Mononuclear cell (primary cell): ENCODE results near the gene PRKD3. TPM values are rescaled to one million over a fixed set of nuclear protein-coding genes. Genes with fewer than 3 reads are reported as not detected.
A peak's percentile ranks its signal among the peaks of the same experiment; 100 is the strongest.

Experiments
- H3K27me3 ChIP-seq: 2 replicates; pipeline ENCODE4 v1.6.0; 2011; ENCODE audit warnings: low read length, control low read depth; ENCODE audit not compliant: insufficient read depth
- H3K4me1 ChIP-seq: 2 replicates; pipeline ENCODE4 v1.5.1; 2011; ENCODE audit warnings: mild to moderate bottlenecking, low read length, control low read depth; ENCODE audit not compliant: insufficient read depth
- H3K4me3 ChIP-seq: 2 replicates; pipeline ENCODE4 v1.5.1; 2011; ENCODE audit warnings: mild to moderate bottlenecking, low read length, moderate library complexity
- H3K9me3 ChIP-seq: 2 replicates; pipeline ENCODE4 v1.5.1; 2011; ENCODE audit warnings: low read depth, mild to moderate bottlenecking, control low read depth, low read length
- total RNA-seq: library from RNA; depleted of rRNA; stranded (reverse); fragments of >200 nt; gene quantifications from one replicate; pipeline ENCODE4 v1.2.3, GENCODE V29; 2012

Gene PRKD3
- total RNA-seq, 1 donor: 67.9 TPM

- H3K4me3 ChIP-seq: no peak overlapping the region
- H3K9me3 ChIP-seq: no peaks in the 10 kb centered on the region
- H3K27me3 ChIP-seq: peaks cover 14% of the 10 kb centered on the region
- peaks cover 16% of the 10 kb centered on the region for H3K4me1 ChIP-seq
These were observed 29.9 kb upstream of the PRKD3 start for GRCh38 chr2:37354531-37354930.

GRCh38 chr2:37350034-37350433 is 25.4 kb upstream of the PRKD3 start:
- Histone ChIP-seq H3K9me3 (no peaks in the 10 kb centered on the region), H3K27me3 (peaks cover 3% of the 10 kb centered on the region), H3K4me3 (no peak overlapping the region), H3K4me1 (peaks cover 53% of the 10 kb centered on the region)

- no peak overlapping the region for H3K4me3 ChIP-seq
- H3K9me3 ChIP-seq: no peaks in the 10 kb centered on the region
- H3K27me3 ChIP-seq: peaks cover 3% of the 10 kb centered on the region
- peaks cover 59% of the 10 kb centered on the region for H3K4me1 ChIP-seq
These were observed 24.7 kb upstream of the PRKD3 start for GRCh38 chr2:37349231-37349860.

- Histone ChIP-seq H3K4me3 (no peak overlapping the region), H3K9me3 (no peaks in the 10 kb centered on the region), H3K4me1 (peaks cover 71% of the 10 kb centered on the region), H3K27me3 (peaks cover 2% of the 10 kb centered on the region)
These were observed 23.5 kb upstream of the PRKD3 start for GRCh38 chr2:37348155-37348554.

- Histone ChIP-seq H3K4me1 (peaks cover 57% of the 10 kb centered on the region), H3K4me3 (peak within 1 kb of the TSS; percentile 53), H3K27me3 (no peaks in the 10 kb centered on the region), H3K9me3 (no peaks in the 10 kb centered on the region)
These were observed 20.1 kb upstream of the PRKD3 start, which contains the start of gene QPCT for GRCh38 chr2:37344453-37345361. TSS of gene QPCT (plus strand) at chr2:37344630. CDS start at chr2:37344732, 102 bp downstream.

- peaks cover 48% of the 10 kb centered on the region for H3K4me1 ChIP-seq
- H3K27me3 ChIP-seq: no peaks in the 10 kb centered on the region
- H3K4me3 ChIP-seq: peak overlapping the region; percentile 53
- no peaks in the 10 kb centered on the region for H3K9me3 ChIP-seq
These were observed 19.2 kb upstream of the PRKD3 start for GRCh38 chr2:37343537-37344434.

GRCh38 chr2:37342591-37343220 is 18.1 kb upstream of the PRKD3 start:
- H3K4me3 ChIP-seq: no peak overlapping the region
- peaks cover 49% of the 10 kb centered on the region for H3K4me1 ChIP-seq
- H3K9me3 ChIP-seq: no peaks in the 10 kb centered on the region
- no peaks in the 10 kb centered on the region for H3K27me3 ChIP-seq

GRCh38 chr2:37340637-37341036 is 16.0 kb upstream of the PRKD3 start:
- H3K4me3 ChIP-seq: no peak overlapping the region
- peaks cover 36% of the 10 kb centered on the region for H3K4me1 ChIP-seq
- H3K27me3 ChIP-seq: no peaks in the 10 kb centered on the region
- no peaks in the 10 kb centered on the region for H3K9me3 ChIP-seq

- Histone ChIP-seq H3K9me3 (no peaks in the 10 kb centered on the region), H3K4me3 (no peak overlapping the region), H3K4me1 (peaks cover 20% of the 10 kb centered on the region), H3K27me3 (no peaks in the 10 kb centered on the region)
These were observed 14.3 kb upstream of the PRKD3 start for GRCh38 chr2:37338933-37339332.

GRCh38 chr2:37337620-37338280 is 13.1 kb upstream of the PRKD3 start:
- Histone ChIP-seq H3K4me1 (peaks cover 11% of the 10 kb centered on the region), H3K9me3 (no peaks in the 10 kb centered on the region), H3K4me3 (no peak overlapping the region), H3K27me3 (no peaks in the 10 kb centered on the region)

- Histone ChIP-seq H3K9me3 (no peaks in the 10 kb centered on the region), H3K27me3 (no peaks in the 10 kb centered on the region), H3K4me3 (no peak overlapping the region), H3K4me1 (peaks cover 11% of the 10 kb centered on the region)
These were observed 11.0 kb upstream of the PRKD3 start for GRCh38 chr2:37335604-37336003.

GRCh38 chr2:37333256-37333655 is 8.6 kb upstream of the PRKD3 start:
- peaks cover 7% of the 10 kb centered on the region for H3K4me1 ChIP-seq
- H3K9me3 ChIP-seq: no peaks in the 10 kb centered on the region
- no peak overlapping the region for H3K4me3 ChIP-seq
- no peaks in the 10 kb centered on the region for H3K27me3 ChIP-seq

GRCh38 chr2:37332560-37332959 is 7.9 kb upstream of the PRKD3 start:
- Histone ChIP-seq H3K9me3 (no peaks in the 10 kb centered on the region), H3K4me3 (no peak overlapping the region), H3K4me1 (peaks cover under 1% of the 10 kb centered on the region), H3K27me3 (no peaks in the 10 kb centered on the region)

GRCh38 chr2:37330681-37331080 is 6.0 kb upstream of the PRKD3 start:
- no peaks in the 10 kb centered on the region for H3K27me3 ChIP-seq
- H3K4me1 ChIP-seq: peaks cover 3% of the 10 kb centered on the region
- H3K9me3 ChIP-seq: no peaks in the 10 kb centered on the region
- no peak overlapping the region for H3K4me3 ChIP-seq
